Keratinocyte (primary cell): Measurements from ENCODE around the gene DYNLRB1.

Experiments
- CTCF ChIP-seq, 3 experiments: IDR thresholded peaks in 1 of 3; conservative IDR thresholded peaks in 1 of 3; optimal IDR thresholded peaks in 1 of 3; 2 replicates in 2 of 3; 3 replicates in 1 of 3; pipeline versions ENCODE3 to v1.5.1; 2011; ENCODE audit warnings: low read length in 3 of 3, mild to moderate bottlenecking in 3 of 3, moderate library complexity in 2 of 3, control low read depth in 1 of 3, inconsistent platforms in 1 of 3; ENCODE audit not compliant: insufficient read depth in 2 of 3; ENCODE audit errors: extremely low read depth in 1 of 3
- EZH2 ChIP-seq: IDR thresholded peaks from one replicate; pipeline ENCODE4 v1.6.1; 2012; ENCODE audit warnings: inconsistent platforms, mild to moderate bottlenecking, low read length, moderate library complexity

DNA sequence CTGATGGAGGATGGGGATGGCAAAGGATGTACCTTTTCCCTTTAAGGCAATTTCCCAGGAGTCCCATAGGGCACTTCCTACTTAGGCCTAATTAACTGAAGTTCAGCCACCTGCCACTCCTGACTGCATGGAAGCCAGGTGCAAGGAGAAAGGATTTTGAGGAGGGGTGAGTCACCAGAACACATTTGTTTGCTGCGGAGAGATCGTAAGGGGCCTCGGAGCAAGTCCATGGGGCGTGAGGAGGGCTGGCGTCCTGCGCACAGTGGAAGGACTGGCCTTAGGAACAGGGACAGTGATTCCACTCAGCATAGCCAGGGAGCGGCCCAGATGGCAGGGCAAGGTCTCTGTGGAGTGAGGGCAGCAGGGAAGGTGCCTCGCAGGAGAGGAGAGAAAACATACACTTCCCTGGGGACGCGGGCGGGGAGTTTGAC, 30.5 kb downstream of the DYNLRB1 start:
- TF ChIP-seq EZH2 (no peak), CTCF (optimal IDR thresholded peaks at IDR 0.05 in 1 of 3, IDR thresholded peaks at IDR 0.05 in 1 of 3, conservative IDR thresholded peaks at IDR 0.05 in 1 of 3; ENCODE audit: extremely low read depth in 1 of 3, insufficient read depth in 2 of 3, low read length in 3 of 3) (no peak)
